IMR-90 (cell line): ENCODE measurements around the gene NOL4L. TPM values are rescaled to one million over a fixed set of nuclear protein-coding genes. Genes with fewer than 3 reads are reported as not detected.
A peak's percentile ranks its signal among the peaks of the same experiment; 100 is the strongest.

ENCODE experiments used
- ATAC-seq: fragments of 200-7000 bp; cut with Tn5 transposase; 2 replicates; pipeline ENCODE4 v1.9.1; 2020; ENCODE audit warnings: low read depth, mild to moderate bottlenecking, moderate library complexity
- BruUV-seq: library from RNA; stranded (reverse); fragments of 400-500 nt; replicated peaks from 2 replicates; lab custom pipeline; 2021; lab: Mats Ljungman, UMichigan
- CTCF ChIA-PET: fragments of 300-600 bp; formaldehyde crosslinking; extraction: SDS; loops from one replicate; lab custom pipeline; 2021; ENCODE audit warnings: antibody characterized with exemption; lab: Yijun Ruan, JAX
- POLR2A ChIA-PET: fragments of 300-600 bp; sonication (Branson Sonifier 250); formaldehyde crosslinking; loops from one replicate; lab custom pipeline; 2022; ENCODE audit warnings: antibody characterized with exemption; ENCODE audit not compliant: unreplicated experiment; lab: Charles Lee
- DNase-seq: peaks from one replicate; pipeline ENCODE4 v3.0.0; 2013
- H2AFZ ChIP-seq: replicated peaks from 2 replicates; pipeline ENCODE3; 2013; ENCODE audit warnings: low read length, mild to moderate bottlenecking; ENCODE audit not compliant: poor library complexity
- H2AK5ac ChIP-seq: 2 replicates; pipeline ENCODE4 v1.6.1; 2013; ENCODE audit warnings: low read depth, low read length, inconsistent platforms
- H2AK9ac ChIP-seq: replicated peaks from 2 replicates; pipeline ENCODE3; 2013; ENCODE audit warnings: mild to moderate bottlenecking, low read depth, low read length, moderate library complexity; ENCODE audit not compliant: poor library complexity
- H2BK120ac ChIP-seq: 2 replicates; pipeline ENCODE4 v1.6.1; 2013; ENCODE audit warnings: low read depth, low read length, inconsistent platforms
- H2BK15ac ChIP-seq: 3 replicates; pipeline ENCODE4 v1.6.1; 2013; ENCODE audit warnings: low read depth, low read length, inconsistent platforms
- H2BK20ac ChIP-seq: 2 replicates; pipeline ENCODE4 v1.6.1; 2013; ENCODE audit warnings: low read depth, mild to moderate bottlenecking, inconsistent platforms, low read length, moderate library complexity
- H2BK5ac ChIP-seq: 2 replicates; pipeline ENCODE4 v1.6.1; 2013; ENCODE audit warnings: mild to moderate bottlenecking, low read depth, low read length, inconsistent platforms; ENCODE audit not compliant: poor library complexity, severe bottlenecking
- H3K14ac ChIP-seq: replicated peaks from 2 replicates; pipeline ENCODE4 v1.6.1; 2013; ENCODE audit warnings: low read depth, low read length, inconsistent platforms
- H3K18ac ChIP-seq: 2 replicates; pipeline ENCODE4 v1.6.1; 2013; ENCODE audit warnings: low read depth, low read length, control low read depth
- H3K23ac ChIP-seq: 2 replicates; pipeline ENCODE4 v1.6.1; 2013; ENCODE audit warnings: low read depth, low read length, inconsistent platforms
- H3K27ac ChIP-seq: 2 replicates; pipeline ENCODE4 v1.5.1; 2013; ENCODE audit warnings: mild to moderate bottlenecking, control low read depth, low read length; ENCODE audit not compliant: insufficient read depth
- H3K27me3 ChIP-seq: 2 replicates; pipeline ENCODE4 v1.6.1; 2013; ENCODE audit warnings: low read length; ENCODE audit not compliant: control insufficient read depth, insufficient read depth
- H3K36me3 ChIP-seq: 2 replicates; pipeline ENCODE4 v1.6.1; 2013; ENCODE audit warnings: low read length, mixed read lengths; ENCODE audit not compliant: control insufficient read depth, insufficient read depth
- H3K4ac ChIP-seq: 2 replicates; pipeline ENCODE4 v1.6.1; 2013; ENCODE audit warnings: low read depth, low read length, inconsistent platforms
- H3K4me1 ChIP-seq: 2 replicates; pipeline ENCODE4 v1.6.1; 2013; ENCODE audit warnings: low read length, mixed read lengths; ENCODE audit not compliant: control insufficient read depth, insufficient read depth
- H3K4me2 ChIP-seq: 2 replicates; pipeline ENCODE4 v1.6.1; 2013; ENCODE audit warnings: low read depth, mild to moderate bottlenecking, control low read depth, low read length, moderate library complexity
- H3K4me3 ChIP-seq: 2 replicates; pipeline ENCODE4 v1.5.1; 2013; ENCODE audit warnings: low read depth, mild to moderate bottlenecking, control low read depth, low read length, moderate library complexity; ENCODE audit not compliant: insufficient read depth
- H3K56ac ChIP-seq: 2 replicates; pipeline ENCODE4 v1.6.1; 2013; ENCODE audit warnings: low read length, inconsistent platforms; ENCODE audit not compliant: insufficient read depth; ENCODE audit errors: extremely low read depth
- H3K79me1 ChIP-seq, 2 experiments: 2 replicates each; pipeline ENCODE4 v1.6.1; 2013; ENCODE audit warnings: low read length in 2 of 2, inconsistent platforms in 1 of 2, low read depth in 1 of 2
- H3K9ac ChIP-seq: 2 replicates; pipeline ENCODE4 v1.6.1; 2013; ENCODE audit warnings: low read depth, low read length, control low read depth
- H3K9me1 ChIP-seq: 2 replicates; pipeline ENCODE4 v1.6.1; 2013; ENCODE audit warnings: low read length, inconsistent platforms; ENCODE audit not compliant: insufficient read depth
- H3K9me3 ChIP-seq: 2 replicates; pipeline ENCODE4 v1.6.1; 2013; ENCODE audit warnings: low read length; ENCODE audit not compliant: control insufficient read depth, insufficient read depth
- H4K20me1 ChIP-seq: 2 replicates; pipeline ENCODE4 v1.6.1; 2013; ENCODE audit warnings: low read length, inconsistent platforms; ENCODE audit not compliant: insufficient read depth
- H4K5ac ChIP-seq: 2 replicates; pipeline ENCODE4 v1.6.1; 2013; ENCODE audit warnings: mild to moderate bottlenecking, low read depth, low read length, control low read depth
- H4K8ac ChIP-seq, 2 experiments: 2 replicates each; pipeline ENCODE4 v1.6.1; 2013; ENCODE audit warnings: low read depth in 2 of 2, low read length in 2 of 2, control low read depth in 1 of 2, inconsistent platforms in 1 of 2
- H4K91ac ChIP-seq: 2 replicates; pipeline ENCODE4 v1.6.1; 2013; ENCODE audit warnings: low read depth, low read length, inconsistent platforms; ENCODE audit not compliant: insufficient read depth
- BHLHE40 ChIP-seq: fragments of 150-350 bp; IDR thresholded peaks from 2 replicates; pipeline ENCODE4 v1.6.1; 2016; ENCODE audit warnings: mild to moderate bottlenecking, low read depth, low read length
- SMC3 ChIP-seq: fragments of 150-350 bp; IDR thresholded peaks from 2 replicates; pipeline ENCODE4 v1.6.1; 2016; ENCODE audit warnings: low read depth, mild to moderate bottlenecking, antibody characterized with exemption, low read length, moderate library complexity
- WGBS, 2 experiments: methylation state at CpG; one replicate each; pipeline versions ENCODE4 v1.1.5 to v1.1.7; 2013; ENCODE audit warnings: missing lambda C conversion rate in 2 of 2; ENCODE audit not compliant: insufficient read length in 1 of 2; ENCODE audit errors: extremely low coverage in 2 of 2; 5-methylcytosine and 5-hydroxymethylcytosine counted together
- dilution Hi-C: fragments of 300-500 bp; cut with HindIII; formaldehyde crosslinking; loops from one replicate; pipeline ENCODE4 v1.14.3; 2018; ENCODE audit warnings: low sequenced_read_pairs; ENCODE audit not compliant: unreplicated experiment
- in situ Hi-C: fragments of 300-500 bp; cut with MboI; formaldehyde crosslinking; loops from 3 replicates; pipeline ENCODE4 v1.14.3; 2019; ENCODE audit warnings: low sequenced_read_pairs, inconsistent platforms, mixed read lengths
- intact Hi-C: fragments of 100-400 bp; cut with micrococcal nuclease; formaldehyde crosslinking; loops from 2 replicates; pipeline ENCODE4 v1.10.0; 2022
- polyA plus RNA-seq, 3 experiments: library from polyadenylated mRNA; depleted of rRNA; stranded (reverse); fragments of >200 nt; gene quantifications; 2 replicates each; pipeline ENCODE4 v1.2.3, GENCODE V29; 2012; ENCODE audit warnings: low replicate concordance in 1 of 3
- total RNA-seq: library from RNA; depleted of rRNA; stranded (reverse); fragments of >200 nt; gene quantifications from 2 replicates; pipeline ENCODE4 v1.2.3, GENCODE V29; 2012

The NOL4L gene
- total and polyA plus RNA-seq, 2 of the 4 experiments (the other 2 are of a cell fraction): 4.7 to 13.3 TPM

GRCh38 chr20:32433311-32434021 is 151.7 kb downstream of the NOL4L start:
- Histone ChIP-seq H3K56ac (no peak overlapping the region), H3K4me1 (peaks cover under 1% of the 10 kb centered on the region; the same call in 1 of the 2 replicates), H2BK5ac (no peak overlapping the region), H4K91ac (no peak overlapping the region), H2AK9ac (no peak overlapping the region), H4K5ac (no peak overlapping the region), H2BK15ac (no peak overlapping the region), H4K8ac (no peak overlapping the region), H3K79me1 (peaks cover 35 to 71% of the 10 kb centered on the region in 2 experiments), H3K27ac (no peak overlapping the region), H2BK20ac (no peak overlapping the region), H3K14ac (no peak overlapping the region), H3K9me1 (peaks cover 37% of the 10 kb centered on the region), H2BK120ac (no peak overlapping the region), H3K36me3 (peaks cover 73% of the 10 kb centered on the region), H3K4me2 (no peak overlapping the region), H3K4me3 (no peak overlapping the region), H3K9ac (no peak overlapping the region), H3K4ac (no peak overlapping the region), H3K18ac (no peak overlapping the region), H2AK5ac (no peak overlapping the region), H3K9me3 (no peaks in the 10 kb centered on the region), H3K23ac (no peak overlapping the region), H4K20me1 (peaks cover 50% of the 10 kb centered on the region), H3K27me3 (no peaks in the 10 kb centered on the region), H2AFZ (no peak overlapping the region)
- TF ChIP-seq BHLHE40 (no peak), SMC3 (no peak)
- in situ Hi-C loops: no loop called here
- DNase-seq (no peak), ATAC-seq (no peak)
- ChIA-PET CTCF (no interaction called here), POLR2A (no interaction called here)
- intact Hi-C loops: no loop called here
- BruUV-seq: TSS peak; percentile 26
- 83% methylated on average over 8 of the region's 20 CpGs; no CpG with 5 or more reads in 1 of the 2 experiments for WGBS, 2 experiments
- dilution Hi-C loops: no loop called here
